ELF-1 (cell line): Measurements from ENCODE around the gene GDPD2.

Source experiments
- DNase-seq: peaks from one replicate; pipeline ENCODE4 v3.0.0-alpha.2; 2016; ENCODE audit warnings: low read depth, low spot score

Gene GDPD2

DNA sequence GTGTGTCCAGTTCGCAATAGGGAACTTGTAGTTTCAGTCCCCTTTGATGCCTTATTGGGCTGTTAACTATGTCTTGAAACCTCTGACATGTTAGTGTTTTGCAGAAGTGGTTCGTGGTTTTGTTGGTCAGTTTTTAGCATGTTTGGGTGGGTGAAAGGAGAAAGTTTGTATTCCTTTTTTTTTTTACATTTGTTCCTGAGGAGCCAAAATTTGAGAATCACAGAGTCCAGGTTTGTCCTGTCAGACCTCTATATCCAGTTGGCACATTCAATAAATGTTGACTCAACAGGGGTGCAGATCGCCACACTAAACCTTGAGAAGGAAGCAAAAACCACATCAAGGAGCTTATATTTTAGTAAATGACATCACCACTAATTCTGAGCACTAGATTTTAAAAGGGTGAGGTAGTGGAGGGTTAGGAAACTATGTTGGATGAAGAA is 47.8 kb downstream of the GDPD2 start:
- no peak for DNase-seq

DNA sequence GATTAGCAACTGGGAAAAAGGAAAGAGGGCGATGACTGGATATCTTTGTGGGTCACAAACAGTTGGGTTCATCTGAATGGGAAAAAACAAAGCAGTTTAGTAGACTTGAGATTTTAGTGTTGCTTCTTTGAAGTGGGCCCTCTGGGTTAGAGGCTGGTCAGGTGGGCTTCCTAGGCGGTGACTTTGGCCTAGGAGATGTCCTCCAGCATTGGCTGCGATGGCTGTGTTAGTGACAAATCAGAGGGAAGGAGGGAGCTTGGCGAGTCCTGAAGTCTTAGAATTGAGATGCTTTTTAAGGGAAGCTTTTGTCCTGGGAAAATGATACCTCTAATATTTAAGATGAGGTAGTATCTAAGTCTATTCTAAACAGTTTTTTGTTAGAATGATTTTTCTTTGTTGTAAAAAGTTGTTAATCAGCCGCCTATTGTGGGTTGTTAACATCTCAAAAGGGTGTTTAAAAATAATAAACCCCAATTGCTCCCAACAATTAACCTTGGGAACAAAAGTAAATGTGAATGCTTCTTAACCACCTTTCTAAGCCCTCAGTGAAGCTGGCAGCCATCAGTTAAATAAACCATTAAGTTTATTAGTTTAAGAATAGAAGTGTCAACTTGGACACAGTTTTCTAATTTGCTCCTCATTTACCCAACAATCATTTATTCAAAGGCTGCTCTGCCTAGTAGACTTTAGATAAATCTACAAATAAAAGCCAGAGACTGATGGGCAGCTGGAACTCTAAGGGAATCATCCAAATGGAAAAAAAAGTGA is 53.2 kb downstream of the GDPD2 start:
- peak; percentile 33 for DNase-seq

DNA sequence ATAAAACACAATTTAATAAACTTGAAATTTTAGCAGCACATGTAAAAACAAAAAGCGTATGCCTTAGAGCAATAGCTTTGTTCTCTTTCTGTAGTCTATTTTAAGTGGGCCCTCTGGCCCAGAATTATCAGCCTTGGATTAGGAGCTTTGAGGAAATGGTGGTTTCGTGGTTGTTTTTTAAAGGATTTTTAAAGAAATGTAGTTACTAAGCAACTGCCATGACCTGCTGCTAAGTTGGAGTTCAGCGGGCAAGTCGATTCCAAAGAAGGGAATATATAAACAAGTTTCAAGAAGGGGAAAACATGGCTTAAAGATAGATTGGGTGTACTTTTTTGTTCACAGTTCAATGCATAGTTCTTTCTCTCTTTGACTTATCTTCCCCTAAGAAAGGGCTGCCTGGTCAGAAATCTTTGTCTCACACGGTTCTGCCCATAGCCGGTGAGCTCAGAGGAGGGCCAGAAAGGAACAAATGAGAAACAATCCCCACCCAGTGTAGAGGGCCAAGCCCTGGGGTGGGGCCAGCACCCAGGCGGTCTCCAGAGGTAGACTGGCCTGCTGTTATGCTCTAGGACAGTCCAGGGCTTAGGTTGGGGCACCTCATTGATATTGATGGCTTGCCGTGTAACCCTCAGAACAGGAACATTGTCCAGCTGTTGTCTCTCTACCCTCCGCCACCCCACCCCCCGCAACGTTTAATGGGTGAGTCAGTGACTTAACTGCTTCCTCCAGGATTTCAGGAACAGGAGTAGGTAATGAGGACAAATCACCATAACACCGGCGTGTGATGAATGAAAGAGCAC is 54.0 kb downstream of the GDPD2 start:
- DNase-seq, result peak; percentile 75

DNA sequence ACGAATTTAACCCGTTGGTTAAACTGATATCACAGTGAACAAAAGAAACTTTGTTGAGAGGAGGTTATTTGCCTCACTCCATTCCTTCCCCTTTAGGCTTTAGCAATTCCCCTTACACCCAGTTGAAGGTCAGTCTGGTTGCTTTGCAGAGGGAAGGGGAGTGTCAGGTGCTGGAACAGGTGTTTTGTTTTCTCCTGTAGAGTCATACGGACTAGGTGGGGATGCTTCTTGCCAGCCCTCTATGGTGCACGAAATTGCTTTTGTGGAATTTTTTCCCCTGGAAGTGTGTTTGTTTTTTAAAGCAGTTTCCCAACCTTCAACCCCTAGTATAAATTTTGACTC is 54.6 kb downstream of the GDPD2 start:
- DNase-seq, result no peak

DNA sequence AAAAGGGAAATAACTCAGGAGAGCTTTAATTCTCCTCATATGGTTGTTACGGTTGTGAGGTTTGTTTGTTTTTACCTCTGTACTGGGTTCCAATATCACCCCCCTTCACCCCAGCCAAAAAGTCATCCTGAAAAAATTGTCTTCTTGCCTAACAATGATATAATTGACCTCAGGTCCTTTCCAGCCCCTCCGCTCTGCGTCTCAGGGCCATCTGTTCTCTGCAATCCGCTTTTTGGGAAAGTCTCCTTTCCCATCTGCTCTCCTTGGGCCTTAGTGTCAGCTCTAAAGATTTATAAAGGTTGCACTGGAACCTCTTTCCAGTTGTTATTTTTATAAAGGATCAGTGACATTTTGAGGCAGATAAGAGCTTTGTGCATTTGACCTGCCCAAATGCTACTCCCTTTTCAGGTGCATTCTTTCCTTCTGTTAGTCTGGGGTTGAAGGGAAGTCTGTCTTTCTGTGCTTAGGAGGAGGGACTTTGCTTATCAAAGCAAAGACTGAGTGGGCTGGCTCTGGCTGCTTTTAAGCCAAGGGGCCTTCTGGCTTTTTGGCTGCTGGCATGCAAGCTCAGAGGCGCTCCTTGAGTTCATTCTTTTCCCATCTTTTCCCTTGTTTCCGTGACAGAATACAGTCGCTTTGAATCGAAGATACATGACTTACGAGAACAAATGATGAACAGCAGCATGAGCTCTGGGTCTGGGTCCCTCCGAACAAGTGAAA is 55.6 kb downstream of the GDPD2 start:
- DNase-seq, result peak; percentile 59

DNA sequence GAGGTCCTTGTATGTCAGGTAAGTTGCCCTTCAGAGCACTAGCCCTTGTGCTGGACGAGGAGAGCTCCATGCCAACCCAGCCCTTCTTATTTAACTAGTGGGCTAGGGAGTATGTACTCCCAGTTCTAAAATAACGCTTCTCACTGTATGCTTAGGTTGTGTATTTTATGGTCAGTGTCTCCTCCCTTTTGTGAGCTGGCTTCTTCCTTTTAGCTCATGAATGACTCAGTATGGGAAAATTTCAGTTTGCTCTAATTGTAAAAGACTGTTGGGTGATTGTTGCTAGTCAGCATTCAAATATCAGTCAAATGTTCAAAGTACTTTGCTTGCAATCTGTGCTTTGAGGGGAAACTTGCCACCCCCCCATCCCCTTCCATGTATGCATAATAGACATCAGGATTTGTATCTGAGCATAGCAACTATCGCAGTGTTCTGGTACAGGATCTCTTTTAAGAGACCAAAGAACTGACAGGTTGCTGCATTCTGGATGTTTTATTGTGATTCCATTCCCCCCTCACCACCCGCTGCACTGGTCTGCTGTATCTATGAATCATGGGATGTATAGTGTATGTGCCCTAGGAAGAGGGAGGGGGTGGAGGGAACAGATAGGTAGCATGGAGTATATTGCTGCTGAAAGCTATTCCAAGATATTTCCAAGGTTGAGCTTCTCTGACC is 56.3 kb downstream of the GDPD2 start:
- no peak for DNase-seq

DNA sequence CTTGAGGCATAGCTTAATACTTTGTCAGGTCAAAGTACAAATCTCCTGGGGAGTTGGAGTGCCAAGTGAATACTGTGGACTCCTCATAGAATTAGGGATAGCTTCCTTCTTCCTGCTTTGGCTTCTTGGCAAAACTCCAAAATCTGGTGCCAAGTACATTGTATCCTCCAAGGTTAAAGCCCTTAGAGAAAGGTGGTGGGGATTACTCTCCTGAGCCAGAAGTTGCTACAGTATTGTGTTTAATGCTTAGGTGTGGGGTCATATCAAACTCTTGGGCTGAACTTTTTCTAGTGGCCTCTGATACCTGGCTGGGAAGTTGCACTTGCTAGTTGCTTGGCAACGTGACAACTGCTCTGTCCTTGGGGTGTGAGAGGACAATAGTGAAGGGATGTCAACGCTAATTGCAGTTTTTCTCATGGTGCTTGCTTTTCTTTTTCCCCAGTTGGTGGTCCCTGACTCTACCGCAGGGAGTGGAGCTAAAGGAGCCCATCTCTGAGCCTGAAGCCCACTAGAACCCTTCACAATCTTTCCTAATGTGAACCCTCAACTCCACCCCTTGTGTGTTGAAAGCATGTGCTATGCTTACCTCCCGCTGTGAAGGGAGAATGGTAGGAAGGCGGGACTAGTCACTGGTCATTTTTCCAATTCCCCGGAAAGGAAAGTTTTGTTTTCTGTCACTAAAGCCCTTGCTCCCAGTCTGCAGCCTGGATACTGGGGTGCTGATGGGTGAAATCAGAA is 57.0 kb downstream of the GDPD2 start:
- DNase-seq, result peak; percentile 39

DNA sequence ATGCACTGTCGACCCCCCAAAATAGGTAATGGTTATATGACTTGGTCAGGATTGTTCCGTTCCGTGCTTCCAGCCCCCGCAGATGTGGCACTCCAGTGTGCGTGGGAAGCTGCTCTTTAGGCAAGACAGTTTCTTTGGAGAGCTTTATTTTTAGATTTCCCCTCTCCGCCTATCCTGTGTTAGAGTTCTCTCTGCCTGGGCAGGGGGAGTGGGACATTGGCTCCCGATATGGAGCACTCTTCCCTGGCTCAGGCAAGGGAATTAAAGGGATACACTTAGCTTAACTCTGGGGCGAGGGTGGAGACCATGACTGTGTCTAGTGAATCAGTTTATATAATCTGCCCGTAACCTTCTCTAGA is 57.5 kb downstream of the GDPD2 start:
- no peak for DNase-seq

DNA sequence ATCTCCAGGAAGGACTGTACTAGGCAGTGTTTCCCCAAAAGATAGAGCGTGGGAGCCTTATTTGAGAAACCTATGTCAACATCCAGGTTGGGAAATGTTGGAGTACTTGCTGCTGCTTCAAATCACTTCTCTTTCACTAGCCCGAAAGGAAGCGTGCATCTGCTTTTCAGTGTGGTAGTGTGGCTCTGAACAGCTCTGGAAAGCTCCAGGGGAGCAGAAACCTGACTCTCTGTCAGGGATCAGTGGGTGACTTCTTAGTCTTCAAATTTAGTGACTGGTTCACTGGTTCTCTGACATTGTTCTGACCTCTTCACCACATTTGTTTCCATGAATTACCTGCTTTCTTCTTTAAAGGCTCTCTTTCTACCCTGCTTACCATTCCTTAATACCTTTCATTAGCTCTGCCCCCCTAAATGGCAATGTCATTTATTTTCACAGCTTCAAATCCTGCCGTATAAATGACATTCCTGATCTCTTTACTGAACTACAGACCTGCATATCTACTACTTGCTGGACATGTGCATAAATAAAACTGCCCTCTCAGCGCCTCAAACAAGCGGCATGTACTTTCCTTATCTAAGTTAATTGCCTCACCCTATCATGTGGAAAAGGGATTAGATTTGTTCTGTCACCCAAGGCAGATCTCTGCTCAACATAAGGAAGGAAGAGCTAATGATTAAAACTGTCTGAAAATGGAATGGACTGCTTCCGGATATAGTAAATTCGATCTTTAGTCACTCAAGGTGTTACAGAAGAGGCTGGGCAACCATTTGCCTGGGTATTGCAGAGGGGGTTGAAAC is 58.6 kb downstream of the GDPD2 start:
- DNase-seq, result no peak

DNA sequence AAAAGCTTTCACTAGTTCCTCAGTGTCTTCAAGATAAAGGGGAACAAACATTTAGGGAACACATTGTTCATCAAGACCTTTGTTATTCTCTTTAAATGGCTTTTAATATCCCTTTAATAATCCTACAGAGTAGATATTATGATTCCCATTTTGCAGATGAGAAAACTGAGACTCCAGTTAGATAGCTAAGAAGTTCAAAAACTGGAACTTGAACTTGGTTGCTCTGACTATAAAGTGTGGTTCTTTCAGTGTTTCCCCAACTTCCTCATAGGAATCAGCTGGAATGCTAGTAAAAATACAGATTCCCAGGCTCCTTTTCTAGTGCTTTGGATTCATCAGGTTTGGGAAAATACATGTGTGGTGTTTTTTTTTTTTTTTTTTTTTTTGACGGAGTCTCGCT is 59.2 kb downstream of the GDPD2 start:
- no peak for DNase-seq
